Gastrocnemius medialis (tissue), 4 donors: ENCODE data around the gene CX3CL1. TPM values are rescaled to one million over a fixed set of nuclear protein-coding genes. Genes with fewer than 3 reads are reported as not detected.
A peak's percentile ranks its signal among the peaks of the same experiment; 100 is the strongest.

Experiments used
- ATAC-seq, 2 donors: fragments of 150-250 bp; one replicate each; pipeline ENCODE4 v1.9.1; 2016
- DNase-seq, 2 donors: peaks; one replicate each; pipeline ENCODE4 v3.0.0-alpha.2; 2019
- H3K27ac ChIP-seq, 4 donors: fragments of 200-600 bp; sonication (generic); 1 replicate in 1 of 4; 2 replicates in 3 of 4; pipeline ENCODE4 v1.5.1; 2016 to 2018; ENCODE audit warnings: mild to moderate bottlenecking in 2 of 4, moderate library complexity in 1 of 4
- H3K27me3 ChIP-seq, 3 donors: fragments of 200-600 bp; sonication (generic) in 2 of 3; 1 replicate in 1 of 3; 2 replicates in 2 of 3; pipeline versions ENCODE4 v1.5.1 to v1.6.0; 2016 to 2019; ENCODE audit warnings: mild to moderate bottlenecking in 1 of 3, moderate library complexity in 1 of 3
- H3K36me3 ChIP-seq, 2 donors: fragments of 200-600 bp; sonication (generic) in 1 of 2; one replicate each; pipeline ENCODE4 v1.5.1; 2017 to 2018
- H3K4me1 ChIP-seq, 2 donors: fragments of 200-600 bp; sonication (generic) in 1 of 2; one replicate each; pipeline ENCODE4 v1.5.1; 2016 to 2017; ENCODE audit warnings: mild to moderate bottlenecking in 2 of 2
- H3K4me3 ChIP-seq, 4 donors: fragments of 200-600 bp; sonication (generic) in 3 of 4; 1 replicate in 1 of 4; 2 replicates in 3 of 4; pipeline ENCODE4 v1.5.1; 2016 to 2019; ENCODE audit warnings: mild to moderate bottlenecking in 2 of 4
- H3K9me3 ChIP-seq, 3 donors: fragments of 200-600 bp; sonication (generic) in 2 of 3; 1 replicate in 1 of 3; 2 replicates in 2 of 3; pipeline ENCODE4 v1.5.1; 2016 to 2019
- POLR2A ChIP-seq, 2 donors: fragments of 450-650 bp; IDR thresholded peaks; one replicate each; pipeline ENCODE4 v1.6.1; 2017; ENCODE audit warnings: antibody characterized with exemption in 2 of 2, mild to moderate bottlenecking in 2 of 2, moderate library complexity in 2 of 2
- in situ Hi-C, 4 donors: fragments of 200-750 bp; cut with MboI; loops; one replicate each; pipeline versions ENCODE4 v1.15.0 to v1.8.0; 2017; ENCODE audit warnings: low sequenced_read_pairs in 4 of 4
- intact Hi-C: fragments of 100-400 bp; cut with DNase I; formaldehyde crosslinking; loops from one replicate; pipeline ENCODE4 v1.15.1; 2023; ENCODE audit warnings: low total_unique reads
- total RNA-seq, 4 donors: library from RNA; depleted of rRNA; stranded (reverse); fragments of >200 nt; gene quantifications; one replicate each; pipeline versions ENCODE4 v1.1.0 to v1.2.3, GENCODE V29; 2016
- TF ChIP-seq, protein P1 (sequence below), 5 experiments: fragments of 450-650 bp in 3 of 5; fragments of 200-600 bp in 2 of 5; sonication (generic) in 2 of 5; IDR thresholded peaks in 4 of 5; conservative IDR thresholded peaks in 1 of 5; 1 replicate in 4 of 5; 2 replicates in 1 of 5; pipeline ENCODE4 v1.5.1; 2016 to 2019; ENCODE audit warnings: antibody characterized with exemption in 5 of 5, mild to moderate bottlenecking in 3 of 5, moderate library complexity in 3 of 5

The CX3CL1 gene
- total RNA-seq, 4 donors from 2014 or later = 2.2 to 15.7 (median 6.7) TPM

DNA sequence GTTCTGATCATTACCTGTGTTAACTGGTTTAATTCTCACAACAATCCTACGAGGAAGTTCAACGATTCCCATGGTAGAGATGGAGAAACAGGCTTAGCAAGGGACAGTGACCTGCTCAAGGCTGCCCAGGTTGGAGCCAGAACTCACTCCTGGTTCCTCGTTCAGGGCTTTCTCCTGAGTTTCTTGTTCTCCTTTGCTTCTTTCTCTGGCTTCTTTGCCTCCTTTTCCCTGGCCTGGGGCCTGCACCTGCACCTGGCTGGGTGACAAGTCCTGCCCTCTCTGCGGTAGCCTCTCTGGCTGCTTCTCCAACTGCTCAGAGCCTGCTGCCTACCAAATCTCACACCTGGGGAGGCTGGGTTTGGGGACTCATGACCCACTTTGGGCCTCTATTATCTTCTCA is 10.9 kb upstream of the CX3CL1 start:
- Histone ChIP-seq H3K9me3 (no peaks in the 10 kb centered on the region), H3K36me3 (no peaks in the 10 kb centered on the region), H3K27ac (no peak overlapping the region), H3K4me3 (no peak overlapping the region), H3K27me3 (no peaks in the 10 kb centered on the region), H3K4me1 (no peaks in the 10 kb centered on the region)
- ATAC-seq = no peak
- in situ Hi-C loops = no loop called here
- intact Hi-C loops = no loop called here
- no peak for TF ChIP-seq POLR2A (IDR thresholded peaks at IDR 0.05)
- no peak for DNase-seq

DNA sequence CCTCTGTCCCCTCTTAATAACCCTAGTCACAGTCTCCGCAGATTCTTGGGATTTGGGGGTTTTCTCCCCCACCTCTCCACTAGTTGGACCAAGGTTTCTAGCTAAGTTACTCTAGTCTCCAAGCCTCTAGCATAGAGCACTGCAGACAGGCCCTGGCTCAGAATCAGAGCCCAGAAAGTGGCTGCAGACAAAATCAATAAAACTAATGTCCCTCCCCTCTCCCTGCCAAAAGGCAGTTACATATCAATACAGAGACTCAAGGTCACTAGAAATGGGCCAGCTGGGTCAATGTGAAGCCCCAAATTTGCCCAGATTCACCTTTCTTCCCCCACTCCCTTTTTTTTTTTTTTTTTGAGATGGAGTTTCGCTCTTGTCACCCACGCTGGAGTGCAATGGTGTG is 8.1 kb upstream of the CX3CL1 start:
- Histone ChIP-seq H3K27me3 (no peaks in the 10 kb centered on the region), H3K27ac (no peak overlapping the region), H3K4me1 (no peaks in the 10 kb centered on the region), H3K4me3 (no peak overlapping the region), H3K9me3 (no peaks in the 10 kb centered on the region), H3K36me3 (no peaks in the 10 kb centered on the region)
- DNase-seq (no peak), ATAC-seq (no peak)
- intact Hi-C loops (no loop called here), in situ Hi-C loops (no loop called here)
- TF ChIP-seq POLR2A (IDR thresholded peaks at IDR 0.05) = no peak
- TF ChIP-seq, protein P1, sequence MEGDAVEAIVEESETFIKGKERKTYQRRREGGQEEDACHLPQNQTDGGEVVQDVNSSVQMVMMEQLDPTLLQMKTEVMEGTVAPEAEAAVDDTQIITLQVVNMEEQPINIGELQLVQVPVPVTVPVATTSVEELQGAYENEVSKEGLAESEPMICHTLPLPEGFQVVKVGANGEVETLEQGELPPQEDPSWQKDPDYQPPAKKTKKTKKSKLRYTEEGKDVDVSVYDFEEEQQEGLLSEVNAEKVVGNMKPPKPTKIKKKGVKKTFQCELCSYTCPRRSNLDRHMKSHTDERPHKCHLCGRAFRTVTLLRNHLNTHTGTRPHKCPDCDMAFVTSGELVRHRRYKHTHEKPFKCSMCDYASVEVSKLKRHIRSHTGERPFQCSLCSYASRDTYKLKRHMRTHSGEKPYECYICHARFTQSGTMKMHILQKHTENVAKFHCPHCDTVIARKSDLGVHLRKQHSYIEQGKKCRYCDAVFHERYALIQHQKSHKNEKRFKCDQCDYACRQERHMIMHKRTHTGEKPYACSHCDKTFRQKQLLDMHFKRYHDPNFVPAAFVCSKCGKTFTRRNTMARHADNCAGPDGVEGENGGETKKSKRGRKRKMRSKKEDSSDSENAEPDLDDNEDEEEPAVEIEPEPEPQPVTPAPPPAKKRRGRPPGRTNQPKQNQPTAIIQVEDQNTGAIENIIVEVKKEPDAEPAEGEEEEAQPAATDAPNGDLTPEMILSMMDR (IDR thresholded peaks at IDR 0.05 in 4 of 5, conservative IDR thresholded peaks at IDR 0.05 in 1 of 5) = no peak

DNA sequence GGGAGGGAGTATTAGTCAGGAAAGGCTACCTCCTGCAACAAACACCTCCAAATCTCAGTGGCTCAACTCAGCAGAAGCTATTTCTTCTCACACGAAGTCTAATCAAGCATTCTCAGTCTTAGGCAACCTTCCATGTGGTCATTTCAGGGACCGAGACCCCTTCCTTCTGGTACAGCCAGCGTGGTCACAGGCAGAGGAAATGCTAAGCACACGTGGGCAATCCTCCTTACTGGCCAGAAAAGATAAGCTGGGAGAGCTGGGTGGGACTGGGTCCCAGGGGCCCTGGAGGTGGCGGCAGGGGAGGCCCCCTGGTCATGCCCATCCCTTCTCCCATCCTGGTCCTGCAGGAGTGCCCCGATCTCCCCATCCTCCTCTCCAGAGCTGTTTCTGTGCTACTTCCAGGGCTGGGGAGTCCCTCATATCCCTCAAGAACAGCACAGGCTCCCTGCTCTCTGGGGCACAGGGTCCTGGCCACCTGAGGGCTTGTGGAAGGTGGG is 5.7 kb upstream of the CX3CL1 start:
- intact Hi-C loops (no loop called here), in situ Hi-C loops (no loop called here)
- no peak for DNase-seq
- Histone ChIP-seq H3K4me1 (no peaks in the 10 kb centered on the region), H3K4me3 (no peak overlapping the region), H3K27ac (peak overlapping the region; percentile 28 to 37 (median 32)), H3K9me3 (no peaks in the 10 kb centered on the region), H3K36me3 (no peaks in the 10 kb centered on the region), H3K27me3 (no peaks in the 10 kb centered on the region)
- ATAC-seq = peak in 1 of 2 donors; percentile 33
- no peak for TF ChIP-seq POLR2A (IDR thresholded peaks at IDR 0.05)
- TF ChIP-seq, protein P1 (IDR thresholded peaks at IDR 0.05 in 4 of 5, conservative IDR thresholded peaks at IDR 0.05 in 1 of 5) = no peak

DNA sequence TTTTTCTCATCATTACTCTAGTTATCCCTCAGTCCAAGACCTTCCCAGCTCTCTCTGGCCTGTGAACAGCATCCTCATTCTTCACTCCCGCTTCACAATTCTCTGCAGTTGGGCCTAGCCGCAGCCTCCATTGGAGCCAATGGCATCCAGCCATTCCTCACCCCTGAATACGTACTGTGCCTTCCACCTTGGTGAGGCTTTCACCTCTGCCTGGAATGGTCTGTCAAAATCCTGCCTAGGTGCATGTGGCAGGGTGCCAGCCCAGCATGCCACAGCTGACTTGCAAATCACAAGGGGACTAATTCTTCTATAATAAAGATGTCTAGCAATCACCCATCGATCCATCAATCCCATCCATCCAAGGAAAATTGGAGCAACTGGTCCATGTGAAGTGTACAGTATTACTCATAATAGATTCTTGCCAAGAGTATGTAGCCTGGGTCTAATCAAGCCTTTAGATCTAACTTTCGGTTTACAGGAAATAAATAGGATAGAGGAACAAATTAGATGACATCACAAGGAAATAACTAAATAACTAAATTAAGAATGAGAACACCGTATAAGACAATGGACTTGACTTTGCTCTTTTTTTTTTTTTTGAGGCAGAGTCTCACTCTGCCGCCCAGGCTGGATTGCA is 5.1 kb upstream of the CX3CL1 start:
- peak overlapping the region; percentile 28 to 37 (median 32) for H3K27ac ChIP-seq
- H3K36me3 ChIP-seq = no peaks in the 10 kb centered on the region
- H3K9me3 ChIP-seq = no peaks in the 10 kb centered on the region
- no peak overlapping the region for H3K4me3 ChIP-seq
- H3K4me1 ChIP-seq = no peaks in the 10 kb centered on the region
- TF ChIP-seq, protein P1 (IDR thresholded peaks at IDR 0.05 in 4 of 5, conservative IDR thresholded peaks at IDR 0.05 in 1 of 5) = no peak
- TF ChIP-seq POLR2A (IDR thresholded peaks at IDR 0.05) = no peak
- in situ Hi-C loops (no loop called here), intact Hi-C loops (no loop called here)
- H3K27me3 ChIP-seq = peaks cover 0 to 4% (median 2%) of the 10 kb centered on the region in 3 donors
- DNase-seq = no peak
- peak; percentile 52 to 55 for ATAC-seq

DNA sequence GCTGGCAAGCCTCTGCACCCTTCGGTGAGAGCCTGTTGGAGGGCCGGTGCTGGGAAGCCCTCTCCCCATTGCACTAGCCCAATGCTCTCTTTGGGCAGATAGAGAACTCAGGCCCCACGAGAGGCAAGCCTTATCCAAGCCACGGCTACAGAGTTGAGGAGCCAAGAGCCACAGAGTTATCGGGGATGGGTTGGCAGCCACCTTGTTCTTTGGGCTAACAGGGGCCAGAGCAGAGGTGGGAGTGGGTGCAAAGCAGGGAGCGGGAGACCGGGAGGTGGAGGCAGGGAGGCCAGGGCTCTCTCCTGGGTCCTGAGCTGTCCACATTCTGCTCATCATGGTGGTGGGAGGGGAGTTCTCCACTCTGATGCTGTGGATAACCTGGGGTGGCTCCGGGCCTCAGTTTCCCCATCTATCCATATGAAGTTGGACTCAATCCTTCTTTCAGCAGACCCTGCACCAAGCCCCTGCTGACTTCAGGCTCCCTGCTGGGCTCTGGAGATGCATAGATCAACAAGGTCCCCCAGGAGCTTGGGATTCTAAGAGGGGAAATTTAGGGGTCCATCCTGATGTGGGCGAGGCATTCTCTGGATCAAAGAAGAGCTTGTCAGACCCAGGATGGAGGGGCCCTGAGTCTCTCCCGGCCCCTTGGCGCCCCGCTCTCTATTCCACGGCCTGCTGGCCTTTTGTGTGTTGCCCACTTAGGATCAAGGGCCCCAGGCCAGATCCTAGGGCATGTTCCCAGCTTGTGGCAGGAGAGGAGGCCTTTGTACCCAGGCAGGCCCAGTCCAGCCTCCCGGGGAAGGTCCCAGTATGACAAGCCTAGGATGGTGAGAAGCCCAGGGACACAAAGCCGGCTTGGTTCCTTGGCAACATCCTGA is 557 bp upstream of the CX3CL1 start:
- Histone ChIP-seq H3K4me1 (no peaks in the 10 kb centered on the region), H3K4me3 (peak overlapping the region in 2 of 4 donors; percentile 54 to 63), H3K27ac (peak overlapping the region; percentile 79 to 83 (median 82)), H3K27me3 (peaks cover 5 to 11% (median 6%) of the 10 kb centered on the region in 3 donors), H3K36me3 (no peaks in the 10 kb centered on the region), H3K9me3 (no peaks in the 10 kb centered on the region)
- peak in 1 of 2 donors; percentile 49 for ATAC-seq
- no peak for TF ChIP-seq POLR2A (IDR thresholded peaks at IDR 0.05)
- TF ChIP-seq, protein P1 (IDR thresholded peaks at IDR 0.05 in 4 of 5, conservative IDR thresholded peaks at IDR 0.05 in 1 of 5) = no peak
- in situ Hi-C loops = no loop called here
- DNase-seq = no peak
- intact Hi-C loops = loop anchor here (5.0 kb wide), 1 partner anchor 69 kb away; no protein-coding TSS in a partner anchor
